Measurements from ENCODE around the gene ISCA1. TPM values are rescaled to one million over a fixed set of nuclear protein-coding genes. Genes with fewer than 3 reads are reported as not detected.
"Not testable (repeated sequence)": the region's sequence is repeated elsewhere in the genome, so short reads cannot be mapped to it uniquely, and the experiment has no call there.

Gene ISCA1
- 22.5 and 29.4 TPM in 2 replicates for total RNA-seq

GRCh38 chr9:86282077-86282978, at the start of gene ISCA1:
TSS of gene ISCA1 (minus strand) at chr9:86282538. CDS start at chr9:86282458, 80 bp downstream.
- DNase-seq (ENCODE audit: low read depth, low spot score), result peak; percentile 63

- DNase-seq (ENCODE audit: low read depth, low spot score), result no peak
These were observed 47.8 kb upstream of the ISCA1 start for GRCh38 chr9:86330186-86330585.

GRCh38 chr9:86329649-86330048, 47.3 kb upstream of the ISCA1 start:
- DNase-seq (ENCODE audit: low read depth, low spot score), result no peak

DNA sequence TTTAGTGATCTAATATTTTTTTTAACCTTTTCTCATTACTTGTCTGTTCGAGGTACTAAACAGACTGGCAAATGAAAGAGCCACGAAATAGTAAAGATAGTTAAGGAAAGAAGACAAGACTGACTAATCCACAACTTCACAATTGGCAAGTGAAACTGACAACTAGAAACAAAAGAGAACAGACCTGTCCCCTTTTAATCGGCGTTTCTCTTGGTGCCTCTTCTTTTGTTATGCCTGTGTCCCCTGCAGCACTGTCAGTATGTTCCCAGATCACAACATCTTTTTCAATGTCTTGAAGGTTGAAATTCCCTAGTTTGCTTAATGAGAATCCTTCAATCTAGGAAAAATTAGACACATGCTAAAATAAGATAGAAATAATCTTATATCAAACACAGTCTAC, 45.8 kb upstream of the ISCA1 start:
- DNase-seq (ENCODE audit: low read depth, low spot score), result no peak

- no peak for DNase-seq (ENCODE audit: low read depth, low spot score)
These were observed 44.2 kb upstream of the ISCA1 start for GRCh38 chr9:86326536-86326935.

GRCh38 chr9:86324901-86325300, 42.6 kb upstream of the ISCA1 start:
- no peak for DNase-seq (ENCODE audit: low read depth, low spot score)

DNA sequence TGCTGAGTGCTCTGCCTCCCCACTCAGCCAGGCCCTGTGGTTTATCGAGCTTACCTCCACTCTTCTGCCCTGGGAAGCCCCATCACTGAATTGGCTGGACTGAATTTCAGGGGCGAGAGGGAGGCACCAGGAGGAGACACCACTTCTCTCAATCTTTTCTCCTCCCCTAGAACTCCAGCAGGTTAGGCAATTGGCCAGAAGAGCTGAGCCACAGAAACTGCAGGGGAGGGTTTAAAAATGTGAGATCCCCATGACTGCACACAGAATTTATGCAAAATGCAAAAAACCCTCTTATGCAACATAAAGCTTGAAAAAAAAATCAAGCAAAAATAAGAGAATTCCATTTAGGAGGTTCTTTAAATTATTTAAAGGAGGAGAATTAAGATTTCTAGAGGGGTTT, 42.0 kb upstream of the ISCA1 start:
- DNase-seq (ENCODE audit: low read depth, low spot score), result no peak

GRCh38 chr9:86322973-86323644, 40.8 kb upstream of the ISCA1 start:
- peak; percentile 64 for DNase-seq (ENCODE audit: low read depth, low spot score)

GRCh38 chr9:86321373-86321772, 39.0 kb upstream of the ISCA1 start:
- no peak for DNase-seq (ENCODE audit: low read depth, low spot score)

GRCh38 chr9:86318187-86318586, 35.8 kb upstream of the ISCA1 start:
- DNase-seq (ENCODE audit: low read depth, low spot score), result no peak

- DNase-seq (ENCODE audit: low read depth, low spot score), result no peak
These were observed 32.7 kb upstream of the ISCA1 start for GRCh38 chr9:86315078-86315477.

- DNase-seq (ENCODE audit: low read depth, low spot score), result not testable (repeated sequence)
These were observed 30.6 kb upstream of the ISCA1 start for GRCh38 chr9:86312959-86313358.

DNA sequence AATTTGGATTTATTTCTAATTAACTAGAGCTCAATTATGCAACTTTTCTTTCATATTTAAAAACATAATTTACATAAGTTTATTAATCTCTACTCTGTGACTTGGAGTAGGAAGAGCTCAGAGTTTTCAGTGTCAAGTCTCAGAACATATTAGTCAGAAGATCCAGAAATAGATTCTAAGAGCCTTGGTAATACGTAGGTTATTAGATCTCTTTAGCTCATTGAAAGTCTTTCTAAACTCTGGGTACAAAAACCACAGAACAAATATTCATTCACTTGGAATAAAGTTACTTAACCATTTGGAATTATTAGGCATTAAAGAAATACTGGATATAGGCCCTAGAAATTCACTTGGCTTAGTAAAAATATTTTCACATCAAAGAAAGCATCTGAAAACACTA, 26.3 kb upstream of the ISCA1 start:
- no peak for DNase-seq (ENCODE audit: low read depth, low spot score)

DNA sequence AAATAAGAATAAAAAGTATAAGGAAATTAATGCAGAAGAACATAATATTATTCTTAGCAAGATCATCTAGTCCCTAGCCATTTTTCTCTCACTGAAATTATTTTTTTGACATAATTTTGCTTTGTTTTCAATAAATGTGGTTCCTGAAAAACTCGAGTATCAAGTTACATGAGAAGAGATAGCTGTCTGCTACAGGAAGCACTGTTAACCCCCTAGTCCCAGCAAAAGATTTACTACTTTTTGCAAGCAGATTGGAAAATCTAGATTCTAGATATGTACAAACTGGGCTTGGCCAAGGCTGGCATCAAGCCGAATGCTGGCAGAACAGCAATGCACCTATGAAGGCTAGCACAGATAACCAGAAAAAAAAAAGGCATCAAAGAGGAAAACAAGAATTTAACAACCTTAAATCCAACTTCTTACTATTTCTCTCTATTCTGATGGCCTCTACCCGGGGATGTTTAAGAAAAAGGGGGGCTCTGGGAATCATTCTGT, 21.9 kb upstream of the ISCA1 start:
- DNase-seq (ENCODE audit: low read depth, low spot score), result no peak

DNA sequence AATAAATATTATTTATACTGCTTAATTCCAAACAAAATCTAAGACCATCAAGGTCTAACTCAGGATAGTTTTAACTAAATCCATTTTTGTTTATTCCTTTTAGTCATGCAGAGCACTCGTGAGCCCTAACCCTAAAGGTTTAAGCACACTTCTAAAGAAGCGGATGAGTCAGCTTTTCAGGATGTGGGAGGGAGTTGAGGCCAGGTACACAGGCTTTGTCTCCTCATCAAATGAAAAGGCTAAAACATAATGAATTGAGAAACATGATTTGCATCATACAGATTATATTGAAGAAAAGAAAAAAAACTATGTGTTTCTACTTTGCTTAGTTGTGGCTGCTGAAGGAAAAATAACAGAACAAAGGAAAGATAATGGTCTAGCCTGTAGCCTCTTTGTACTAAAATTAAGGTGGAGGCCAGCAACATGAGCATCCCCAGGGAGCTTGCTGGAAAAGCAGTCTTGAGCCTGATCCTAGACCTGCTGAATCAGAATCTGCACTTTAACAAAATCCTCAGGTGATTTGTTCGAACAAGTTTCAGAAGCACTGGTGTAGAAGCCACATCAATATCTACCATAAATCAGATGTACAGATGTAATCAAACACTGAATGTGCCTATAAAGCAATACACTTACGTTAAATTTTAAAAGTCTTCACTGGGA, 21.1 kb upstream of the ISCA1 start:
- DNase-seq (ENCODE audit: low read depth, low spot score), result no peak

DNA sequence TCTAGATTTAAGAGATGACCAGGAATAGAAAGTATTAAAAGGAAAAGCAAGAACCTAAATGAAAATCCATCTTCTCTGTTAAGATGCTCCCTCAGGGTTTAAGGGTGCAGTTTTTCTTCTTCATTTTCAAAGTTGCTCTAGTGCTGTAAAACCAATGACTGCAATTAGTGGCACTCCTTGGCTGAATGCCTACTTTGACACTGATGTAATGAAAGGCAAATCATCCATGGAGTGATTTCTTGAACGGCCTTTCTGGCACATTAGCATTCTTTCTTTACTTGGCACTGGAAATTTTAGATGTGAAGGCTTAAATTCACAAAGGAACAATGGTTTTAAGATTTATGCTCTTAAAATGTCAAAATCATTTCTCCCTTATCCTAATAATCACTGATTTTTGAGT, 19.3 kb upstream of the ISCA1 start:
- no peak for DNase-seq (ENCODE audit: low read depth, low spot score)

DNA sequence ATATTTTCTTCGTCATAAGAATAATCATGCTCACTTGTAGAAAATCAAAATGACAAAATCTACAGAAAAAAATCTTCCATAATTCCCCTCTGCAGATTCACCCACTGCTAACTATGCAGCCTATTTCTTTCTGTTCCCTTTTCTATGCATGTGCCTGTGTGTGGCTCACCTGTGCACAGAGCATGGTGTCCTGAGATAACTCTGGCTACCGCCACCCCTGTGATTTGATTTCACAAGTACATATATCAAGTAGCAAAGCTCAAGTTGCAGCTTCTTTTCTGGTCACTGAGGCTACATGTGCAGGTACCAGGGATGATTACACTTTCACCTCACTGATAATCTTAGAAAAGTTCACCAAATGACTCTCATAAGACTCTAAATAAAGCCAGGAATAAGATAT, 18.4 kb upstream of the ISCA1 start:
- DNase-seq (ENCODE audit: low read depth, low spot score), result no peak

DNA sequence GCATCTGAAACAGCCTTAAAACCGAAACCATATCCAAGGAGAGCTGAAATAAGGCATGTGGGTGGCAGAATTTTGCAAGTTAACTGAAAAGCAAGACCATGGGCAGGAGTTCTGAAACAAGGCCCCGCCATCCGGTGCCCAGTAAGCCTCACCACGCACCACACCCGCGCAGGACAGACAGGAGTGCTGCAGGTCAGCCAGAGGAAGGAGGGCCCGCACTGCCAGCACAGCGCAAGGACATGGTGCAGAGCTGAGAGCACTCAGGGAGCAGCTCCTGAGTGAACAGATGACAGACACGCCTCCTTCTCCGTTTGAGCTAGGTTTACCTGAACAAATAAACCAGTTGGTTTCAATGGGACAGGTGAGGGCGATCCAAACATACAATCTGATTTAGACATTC, 16.5 kb upstream of the ISCA1 start:
- DNase-seq (ENCODE audit: low read depth, low spot score), result no peak

- not testable (repeated sequence) for DNase-seq (ENCODE audit: low read depth, low spot score)
These were observed 8.0 kb upstream of the ISCA1 start for GRCh38 chr9:86290341-86290740.

- DNase-seq (ENCODE audit: low read depth, low spot score), result no peak
These were observed 6.3 kb upstream of the ISCA1 start for GRCh38 chr9:86288499-86289198.

- no peak for DNase-seq (ENCODE audit: low read depth, low spot score)
These were observed 4.7 kb upstream of the ISCA1 start for GRCh38 chr9:86287013-86287412.

Measured in pulmonary artery endothelial cell (primary cell).